ENCODE measurements around the gene TOX3.

- TF ChIP-seq CTCF (IDR thresholded peaks at IDR 0.05 in 4 of 5, conservative IDR thresholded peaks at IDR 0.05 in 1 of 5): no peak
- TF ChIP-seq POLR2A (IDR thresholded peaks at IDR 0.05): no peak
Observed at GRCh38 chr16:52398491-52398960, 148.4 kb downstream of the TOX3 start.

Measured in gastrocnemius medialis (tissue), 4 donors.